H9 (cell line): ENCODE data around the gene TENM4. TPM values are rescaled to one million over a fixed set of nuclear protein-coding genes. Genes with fewer than 3 reads are reported as not detected.
A peak's percentile ranks its signal among the peaks of the same experiment; 100 is the strongest.

Experiments
- DNase-seq: peaks from one replicate; pipeline ENCODE4 v3.0.0-alpha.2; 2017
- H2AFZ ChIP-seq: one replicate; pipeline ENCODE4 v1.6.1; 2013; ENCODE audit warnings: mild to moderate bottlenecking, low read length, control low read depth, moderate library complexity
- H2AK5ac ChIP-seq: 2 replicates; pipeline ENCODE4 v1.6.1; 2013; ENCODE audit warnings: low read length, control low read depth, mixed read lengths; ENCODE audit not compliant: insufficient read length
- H2BK120ac ChIP-seq: one replicate; pipeline ENCODE4 v1.6.1; 2013; ENCODE audit warnings: low read depth, mild to moderate bottlenecking, low read length, control low read depth, inconsistent platforms; ENCODE audit not compliant: poor library complexity, severe bottlenecking
- H2BK12ac ChIP-seq: 2 replicates; pipeline ENCODE4 v1.6.1; 2013; ENCODE audit warnings: low read length, control low read depth, mixed read lengths, low read depth; ENCODE audit not compliant: insufficient read length
- H2BK15ac ChIP-seq: 2 replicates; pipeline ENCODE4 v1.6.1; 2013; ENCODE audit warnings: low read depth, low read length, control low read depth
- H2BK20ac ChIP-seq: one replicate; pipeline ENCODE4 v1.6.1; 2013; ENCODE audit warnings: low read depth, mild to moderate bottlenecking, low read length, control low read depth, inconsistent platforms; ENCODE audit not compliant: poor library complexity, severe bottlenecking
- H2BK5ac ChIP-seq: 2 replicates; pipeline ENCODE4 v1.6.1; 2013; ENCODE audit warnings: low read length, control low read depth, mixed read lengths; ENCODE audit not compliant: insufficient read length
- H3K14ac ChIP-seq: 2 replicates; pipeline ENCODE4 v1.6.1; 2013; ENCODE audit warnings: low read length, control low read depth; ENCODE audit not compliant: insufficient read depth
- H3K18ac ChIP-seq: 2 replicates; pipeline ENCODE4 v1.6.1; 2013; ENCODE audit warnings: low read depth, mild to moderate bottlenecking, mixed read lengths, low read length, control low read depth; ENCODE audit not compliant: insufficient read length
- H3K23ac ChIP-seq: 2 replicates; pipeline ENCODE4 v1.6.1; 2013; ENCODE audit warnings: low read length, control low read depth, mixed read lengths, low read depth; ENCODE audit not compliant: insufficient read length
- H3K23me2 ChIP-seq: 2 replicates; pipeline ENCODE4 v1.6.1; 2013; ENCODE audit warnings: low read depth, mild to moderate bottlenecking, mixed read lengths, low read length, control low read depth; ENCODE audit not compliant: insufficient read length, poor library complexity, severe bottlenecking
- H3K27ac ChIP-seq: 2 replicates; pipeline ENCODE4 v1.5.1; 2013; ENCODE audit warnings: low read length, control low read depth, mixed read lengths, low read depth; ENCODE audit not compliant: insufficient read length
- H3K27me3 ChIP-seq: 2 replicates; pipeline ENCODE4 v1.6.1; 2013; ENCODE audit warnings: low read length, control low read depth, inconsistent platforms; ENCODE audit not compliant: insufficient read depth
- H3K4ac ChIP-seq: 2 replicates; pipeline ENCODE4 v1.6.1; 2013; ENCODE audit warnings: low read depth, mild to moderate bottlenecking, control low read depth, inconsistent platforms, low read length, moderate library complexity
- H3K4me1 ChIP-seq: 2 replicates; pipeline ENCODE4 v1.6.1; 2013; ENCODE audit warnings: low read length, control low read depth, inconsistent platforms; ENCODE audit not compliant: insufficient read depth
- H3K4me2 ChIP-seq: 2 replicates; pipeline ENCODE4 v1.6.1; 2013; ENCODE audit warnings: low read length, control low read depth, mixed read lengths; ENCODE audit not compliant: insufficient read length, insufficient read depth
- H3K56ac ChIP-seq: 2 replicates; pipeline ENCODE4 v1.6.1; 2013; ENCODE audit warnings: low read depth, mild to moderate bottlenecking, mixed read lengths, low read length, control low read depth; ENCODE audit not compliant: insufficient read length
- H3K79me1 ChIP-seq: 2 replicates; pipeline ENCODE4 v1.6.1; 2013; ENCODE audit warnings: low read depth, mild to moderate bottlenecking, moderate library complexity, low read length, control low read depth, inconsistent platforms; ENCODE audit not compliant: insufficient read depth, poor library complexity, severe bottlenecking
- H3K79me2 ChIP-seq: 2 replicates; pipeline ENCODE4 v1.6.1; 2013; ENCODE audit warnings: low read length, control low read depth, inconsistent platforms; ENCODE audit not compliant: insufficient read depth
- H3K9ac ChIP-seq: 2 replicates; pipeline ENCODE4 v1.6.1; 2013; ENCODE audit warnings: low read length, control low read depth, mixed read lengths; ENCODE audit not compliant: insufficient read length; ENCODE audit errors: extremely low read depth
- H3K9me3 ChIP-seq: one replicate; pipeline ENCODE4 v1.6.1; 2013; ENCODE audit warnings: low read depth, low read length, inconsistent platforms; ENCODE audit not compliant: control insufficient read depth
- H3T11ph ChIP-seq: one replicate; pipeline ENCODE4 v1.6.1; 2013; ENCODE audit warnings: mild to moderate bottlenecking, low read length, control low read depth, inconsistent platforms
- H4K20me1 ChIP-seq: one replicate; pipeline ENCODE4 v1.6.1; 2013; ENCODE audit not compliant: control insufficient read depth, insufficient read length, insufficient read depth
- H4K5ac ChIP-seq: 2 replicates; pipeline ENCODE4 v1.6.1; 2013; ENCODE audit warnings: low read depth, mild to moderate bottlenecking, mixed read lengths, low read length, control low read depth; ENCODE audit not compliant: insufficient read length
- H4K8ac ChIP-seq: replicated peaks from 2 replicates; pipeline ENCODE4 v1.6.1; 2013; ENCODE audit warnings: low read length, control low read depth, mixed read lengths, low read depth; ENCODE audit not compliant: insufficient read length
- H4K91ac ChIP-seq: 2 replicates; pipeline ENCODE4 v1.6.1; 2013; ENCODE audit warnings: low read depth, mild to moderate bottlenecking, moderate library complexity, mixed read lengths, low read length, control low read depth; ENCODE audit not compliant: insufficient read length
- H3K27ac Mint-ChIP-seq, 3 experiments: 2 replicates in 2 of 3; 3 replicates in 1 of 3; pipeline ENCODE4 v1.8.0; 2020 to 2021; ENCODE audit warnings: mixed read lengths in 3 of 3, mild to moderate bottlenecking in 1 of 3, moderate library complexity in 1 of 3
- H3K27me3 Mint-ChIP-seq: 2 replicates; pipeline ENCODE4 v1.8.0; 2021; ENCODE audit warnings: low read depth, mild to moderate bottlenecking, moderate library complexity, mixed read lengths
- H3K36me3 Mint-ChIP-seq, 3 experiments: 2 replicates in 2 of 3; 3 replicates in 1 of 3; pipeline ENCODE4 v1.8.0; 2020 to 2021; ENCODE audit warnings: low read depth in 3 of 3, mixed read lengths in 3 of 3; ENCODE audit not compliant: insufficient read depth in 1 of 3
- H3K4me1 Mint-ChIP-seq, 2 experiments: 2 replicates each; pipeline ENCODE4 v1.8.0; 2020; ENCODE audit warnings: mixed read lengths in 2 of 2
- H3K4me3 Mint-ChIP-seq, 2 experiments: 2 replicates in 1 of 2; 3 replicates in 1 of 2; pipeline ENCODE4 v1.8.0; 2020 to 2021; ENCODE audit warnings: mild to moderate bottlenecking in 2 of 2, mixed read lengths in 2 of 2, moderate library complexity in 1 of 2
- H3K9me3 Mint-ChIP-seq, 2 experiments: 2 replicates in 1 of 2; 3 replicates in 1 of 2; pipeline ENCODE4 v1.8.0; 2020; ENCODE audit warnings: mild to moderate bottlenecking in 2 of 2, mixed read lengths in 2 of 2, moderate library complexity in 1 of 2
- WGBS: extraction: QIAGEN DNeasy Blood & Tissue Kit; methylation state at CpG from one replicate; pipeline ENCODE4 v1.1.7; 2013; ENCODE audit warnings: missing lambda C conversion rate, low lambda C conversion rate, mixed read lengths; ENCODE audit not compliant: insufficient read length; ENCODE audit errors: extremely low coverage; 5-methylcytosine and 5-hydroxymethylcytosine counted together
- total RNA-seq: library from RNA; stranded (reverse); gene quantifications from 2 replicates; pipeline ENCODE4 v1.2.1, GENCODE V29; 2021
- TF ChIP-seq, protein P1 (sequence below): fragments of 200-600 bp; sonication (generic); conservative IDR thresholded peaks from 3 replicates; pipeline ENCODE4 v1.8.0; 2021; ENCODE audit warnings: antibody characterized with exemption, mild to moderate bottlenecking

The TENM4 gene
- total RNA-seq, 1 experiment from 2014 or later, result 4.6 TPM

DNA sequence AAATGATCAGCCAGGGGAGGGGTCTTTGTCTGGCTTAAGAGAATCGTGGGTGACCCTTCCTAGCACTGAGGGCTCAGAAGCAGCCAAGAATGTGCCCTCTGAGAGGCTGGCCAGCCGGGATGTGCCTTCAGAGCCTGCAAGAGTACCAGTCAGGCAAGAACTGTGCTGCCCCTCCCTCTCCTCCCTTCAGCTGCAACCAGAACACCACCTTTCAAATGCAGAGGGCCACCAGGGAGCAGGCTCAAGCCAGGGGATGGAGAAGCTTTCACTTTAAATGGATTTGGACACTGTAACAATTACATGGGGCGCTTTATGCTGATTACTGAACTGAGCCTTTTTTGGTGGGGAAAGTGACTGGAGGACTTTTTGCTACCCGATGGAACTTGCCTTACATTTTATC lies 44.9 kb upstream of the TENM4 start:
- no peaks in the 10 kb centered on the region for H3K36me3 Mint-ChIP-seq
- no CpG with 5 or more reads among the region's 4 CpGs for whole genome bisulfite sequencing
- H2AFZ ChIP-seq, result no peak overlapping the region
- no peak overlapping the region for H4K91ac ChIP-seq
- peaks cover 9% of the 10 kb centered on the region for H3K27me3 Mint-ChIP-seq
- no peaks in the 10 kb centered on the region for H3K9me3 ChIP-seq
- H3K23me2 ChIP-seq, result no peaks in the 10 kb centered on the region
- no peaks in the 10 kb centered on the region for H4K20me1 ChIP-seq
- H3K79me1 ChIP-seq, result no peaks in the 10 kb centered on the region
- no peak overlapping the region for H2AK5ac ChIP-seq
- no peak overlapping the region for H2BK120ac ChIP-seq
- H3K4me1 ChIP-seq, result peaks cover 13% of the 10 kb centered on the region
- no peak overlapping the region for H3K23ac ChIP-seq
- TF ChIP-seq, protein P1, sequence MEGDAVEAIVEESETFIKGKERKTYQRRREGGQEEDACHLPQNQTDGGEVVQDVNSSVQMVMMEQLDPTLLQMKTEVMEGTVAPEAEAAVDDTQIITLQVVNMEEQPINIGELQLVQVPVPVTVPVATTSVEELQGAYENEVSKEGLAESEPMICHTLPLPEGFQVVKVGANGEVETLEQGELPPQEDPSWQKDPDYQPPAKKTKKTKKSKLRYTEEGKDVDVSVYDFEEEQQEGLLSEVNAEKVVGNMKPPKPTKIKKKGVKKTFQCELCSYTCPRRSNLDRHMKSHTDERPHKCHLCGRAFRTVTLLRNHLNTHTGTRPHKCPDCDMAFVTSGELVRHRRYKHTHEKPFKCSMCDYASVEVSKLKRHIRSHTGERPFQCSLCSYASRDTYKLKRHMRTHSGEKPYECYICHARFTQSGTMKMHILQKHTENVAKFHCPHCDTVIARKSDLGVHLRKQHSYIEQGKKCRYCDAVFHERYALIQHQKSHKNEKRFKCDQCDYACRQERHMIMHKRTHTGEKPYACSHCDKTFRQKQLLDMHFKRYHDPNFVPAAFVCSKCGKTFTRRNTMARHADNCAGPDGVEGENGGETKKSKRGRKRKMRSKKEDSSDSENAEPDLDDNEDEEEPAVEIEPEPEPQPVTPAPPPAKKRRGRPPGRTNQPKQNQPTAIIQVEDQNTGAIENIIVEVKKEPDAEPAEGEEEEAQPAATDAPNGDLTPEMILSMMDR, result 0 out of 3 replicates have a peak, but pooled peaks have one; percentile 19
- H3K79me2 ChIP-seq, result no peaks in the 10 kb centered on the region
- H2BK5ac ChIP-seq, result no peak overlapping the region
- H3K56ac ChIP-seq, result no peak overlapping the region
- no peak overlapping the region for H3K9ac ChIP-seq
- H3K27ac Mint-ChIP-seq, result peak overlapping the region in 2 of 3 experiments; percentile 68 to 78; a peak in 3 of 7 replicates
- no peaks in the 10 kb centered on the region for H3K27me3 ChIP-seq
- no peaks in the 10 kb centered on the region for H3K9me3 Mint-ChIP-seq
- H2BK15ac ChIP-seq, result no peak overlapping the region
- no peak overlapping the region for H2BK12ac ChIP-seq
- H3K27ac ChIP-seq, result no peak overlapping the region
- H3K4me3 Mint-ChIP-seq, result peak overlapping the region; percentile 8 to 64
- H3K4me2 ChIP-seq, result peak overlapping the region; percentile 16
- H3K18ac ChIP-seq, result no peak overlapping the region
- DNase-seq, result peak; percentile 79
- 0 out of 2 replicates have a peak overlapping the region, but pooled peaks have one; percentile 23 for H3K14ac ChIP-seq
- H2BK20ac ChIP-seq, result no peak overlapping the region
- peaks cover 41 to 42% of the 10 kb centered on the region in 2 experiments for H3K4me1 Mint-ChIP-seq
- no peak overlapping the region for H4K8ac ChIP-seq
- no peak overlapping the region for H3K4ac ChIP-seq
- no peak overlapping the region for H4K5ac ChIP-seq
- no peak overlapping the region for H3T11ph ChIP-seq
